Psoas muscle (tissue), 8 donors: Measurements from ENCODE around the gene PHACTR3. TPM values are rescaled to one million over a fixed set of nuclear protein-coding genes. Genes with fewer than 3 reads are reported as not detected.

Experiments
- ATAC-seq, 4 donors: fragments of 200-7000 bp; cut with Tn5 transposase; one replicate each; pipeline ENCODE4 v1.9.1; 2020; ENCODE audit warnings: moderate library complexity in 3 of 4, mild to moderate bottlenecking in 2 of 4
- DNase-seq, 2 donors: peaks; one replicate each; pipeline ENCODE4 v3.0.0-alpha.2; 2020
- H3K27ac ChIP-seq: fragments of 200-600 bp; one replicate; pipeline ENCODE4 v1.8.0; 2022
- H3K27me3 ChIP-seq, 3 donors: fragments of 200-600 bp in 1 of 3; one replicate each; pipeline versions ENCODE4 v1.6.1 to v1.8.0; 2013 to 2022; ENCODE audit warnings: low read length in 2 of 3, mild to moderate bottlenecking in 2 of 3, moderate library complexity in 1 of 3; ENCODE audit not compliant: insufficient read depth in 3 of 3
- H3K36me3 ChIP-seq, 2 donors: fragments of 200-600 bp in 1 of 2; one replicate each; pipeline versions ENCODE4 v1.6.1 to v1.8.0; 2013 to 2022; ENCODE audit warnings: low read depth in 1 of 2, mild to moderate bottlenecking in 1 of 2, moderate library complexity in 1 of 2; ENCODE audit not compliant: insufficient read depth in 1 of 2
- H3K4me1 ChIP-seq: fragments of 200-600 bp; one replicate; pipeline ENCODE4 v1.8.0; 2022
- H3K4me3 ChIP-seq: fragments of 200-600 bp; one replicate; pipeline ENCODE4 v1.8.0; 2022; ENCODE audit warnings: mild to moderate bottlenecking
- H3K9me3 ChIP-seq: fragments of 200-600 bp; one replicate; pipeline ENCODE4 v1.8.0; 2022
- CTCF ChIP-seq: fragments of 200-600 bp; IDR thresholded peaks from one replicate; pipeline ENCODE4 v1.8.0; 2022; ENCODE audit warnings: antibody characterized with exemption
- WGBS, 3 donors: extraction: QIAGEN DNeasy Blood & Tissue Kit; methylation state at CpG; one replicate each; pipeline versions ENCODE4 v1.1.6 to v1.1.7; 2013; 5-methylcytosine and 5-hydroxymethylcytosine counted together
- intact Hi-C, 2 donors: fragments of 100-400 bp; cut with DNase I; formaldehyde crosslinking; loops; one replicate each; pipeline versions ENCODE4 v1.11.0 to v1.14.2; 2022
- polyA plus RNA-seq, 3 donors: library from polyadenylated mRNA; stranded (reverse); fragments of 200-250 nt; gene quantifications; one replicate each; pipeline ENCODE4 v1.2.3, GENCODE V29; 2013
- total RNA-seq, 4 donors: library from RNA; stranded (reverse); fragmentation: NEBNext Ultra II Directional in 2 of 4; extraction: Animal tissue kit (Norgen Biotek cat#: 25700) in 2 of 4; gene quantifications; one replicate each; pipeline versions ENCODE4 v1.2.1 to v1.2.4, GENCODE V29; 2021 to 2023
- donor health status: healthy with polysubstance abuse.
- donor health status: DM: no; HTN: no; CAD: no; lungs with moderate emphysema.
- donor health status: Bipolar disorder and iron deficiency.
- donor health status: healthy.
- donor health status: DM: yes; HTN: yes; CAD: no.
- donor health status: DM: no; HTN: no; CAD: no.
- donor health status: DM: no; HTN: no; CAD: no.
- donor health status: DM: yes; HTN: yes; CAD: no.

PHACTR3 gene
- total and polyA plus RNA-seq, 7 donors, result 0.10 to 0.46 (median 0.15) TPM; not detected in 3

GRCh38 chr20:59693587-59693986, 89.2 kb downstream of the PHACTR3 start:
- Histone ChIP-seq H3K27ac (no peak overlapping the region), H3K36me3 (no peaks in the 10 kb centered on the region), H3K4me3 (no peak overlapping the region), H3K9me3 (no peaks in the 10 kb centered on the region), H3K4me1 (no peaks in the 10 kb centered on the region), H3K27me3 (peaks cover 0 to under 1% (median 0%) of the 10 kb centered on the region in 3 donors)
- no peak for TF ChIP-seq CTCF
- intact Hi-C loops, result no loop called here
- ATAC-seq (no peak), DNase-seq (no peak)
- WGBS, 3 donors, result 89 to 92% (median 91%) methylated on average over 4 of the region's 4 CpGs

DNA sequence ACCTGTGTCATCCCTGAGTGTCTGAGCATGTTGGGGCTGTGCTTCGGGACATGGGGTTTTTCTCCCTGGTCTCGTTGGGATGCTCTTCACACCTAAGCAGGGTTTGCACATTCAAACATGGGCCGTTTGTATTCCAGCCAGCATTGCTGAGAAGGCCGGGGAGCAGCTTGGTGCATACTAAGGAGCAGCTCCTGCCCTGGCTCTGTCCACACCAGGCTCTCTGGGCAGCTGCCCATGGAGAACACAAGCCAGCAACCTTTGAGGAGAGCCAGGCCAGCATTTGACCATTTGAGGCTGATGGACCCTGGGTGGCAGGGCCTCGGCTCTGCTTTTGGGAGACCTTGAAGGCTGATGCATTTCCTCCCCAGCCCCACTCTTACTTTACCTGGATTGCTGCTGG, 92.1 kb downstream of the PHACTR3 start:
- ATAC-seq (no peak), DNase-seq (no peak)
- no peaks in the 10 kb centered on the region for H3K9me3 ChIP-seq
- TF ChIP-seq CTCF, result no peak
- no peaks in the 10 kb centered on the region for H3K36me3 ChIP-seq
- WGBS, 3 donors, result 67 to 80% (median 68%) methylated on average over 5 of the region's 5 CpGs
- H3K4me1 ChIP-seq, result no peaks in the 10 kb centered on the region
- H3K27ac ChIP-seq, result no peak overlapping the region
- no peak overlapping the region for H3K4me3 ChIP-seq
- intact Hi-C loops, result no loop called here
- H3K27me3 ChIP-seq, result peaks cover 0 to 4% (median 0%) of the 10 kb centered on the region in 3 donors

DNA sequence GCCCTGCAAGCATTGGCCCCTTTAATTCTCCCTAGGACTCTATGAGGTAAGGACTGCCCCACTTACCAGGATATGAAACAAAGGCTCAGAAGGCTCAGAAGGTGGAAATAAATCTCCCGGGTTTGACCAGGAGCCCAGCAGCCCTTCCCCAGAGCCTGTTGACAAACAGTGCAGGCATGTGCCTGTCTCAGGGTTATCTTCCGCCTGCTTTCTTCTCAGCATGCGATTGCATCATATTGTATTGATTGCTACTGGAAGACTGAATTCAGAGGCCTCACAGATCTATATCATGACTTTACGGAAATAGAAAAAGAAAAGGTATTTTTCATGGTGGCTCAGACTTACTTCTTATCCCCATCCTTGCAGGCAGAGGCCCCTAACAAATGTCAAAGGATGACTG, 92.7 kb downstream of the PHACTR3 start:
- DNase-seq (no peak), ATAC-seq (no peak)
- no peaks in the 10 kb centered on the region for H3K4me1 ChIP-seq
- peaks cover 0 to 4% (median 0%) of the 10 kb centered on the region in 3 donors for H3K27me3 ChIP-seq
- H3K36me3 ChIP-seq, result no peaks in the 10 kb centered on the region
- 77 to 87% (median 82%) methylated on average over 4 of the region's 4 CpGs for WGBS, 3 donors
- no peaks in the 10 kb centered on the region for H3K9me3 ChIP-seq
- no peak for TF ChIP-seq CTCF
- no peak overlapping the region for H3K27ac ChIP-seq
- intact Hi-C loops, result no loop called here
- no peak overlapping the region for H3K4me3 ChIP-seq

- Histone ChIP-seq H3K9me3 (no peaks in the 10 kb centered on the region), H3K4me1 (no peaks in the 10 kb centered on the region), H3K27me3 (peaks cover 0 to 4% (median 0%) of the 10 kb centered on the region in 3 donors), H3K27ac (no peak overlapping the region), H3K36me3 (no peaks in the 10 kb centered on the region), H3K4me3 (no peak overlapping the region)
- intact Hi-C loops, result no loop called here
- 50 to 57% (median 50%) methylated on average over 1 of the region's 1 CpG for WGBS, 3 donors
- TF ChIP-seq CTCF, result no peak
- no peak for ATAC-seq
- DNase-seq, result no peak
Measured at GRCh38 chr20:59698598-59698997, 94.3 kb downstream of the PHACTR3 start.

DNA sequence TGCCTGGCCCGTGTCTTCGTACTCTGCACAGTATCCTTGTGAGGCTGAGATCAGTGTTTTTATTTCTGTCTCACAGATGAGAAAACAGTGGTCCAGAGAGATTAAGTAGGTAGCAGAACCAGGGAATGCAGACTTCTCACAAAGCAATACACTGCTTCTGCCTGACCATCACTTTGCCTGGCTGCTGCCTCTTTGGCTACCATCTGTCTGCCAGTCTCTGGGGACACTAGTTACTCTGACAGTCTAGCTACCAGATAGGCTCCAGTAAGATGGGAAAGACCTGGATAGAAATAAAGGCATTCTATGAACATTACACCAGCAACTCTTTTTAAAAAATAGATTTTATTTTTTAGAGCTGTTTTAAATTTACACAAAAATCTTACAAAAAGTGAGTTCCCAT, 96.9 kb downstream of the PHACTR3 start:
- no peaks in the 10 kb centered on the region for H3K36me3 ChIP-seq
- no peaks in the 10 kb centered on the region for H3K4me1 ChIP-seq
- 62 to 77% (median 65%) methylated on average over 2 of the region's 2 CpGs for WGBS, 3 donors
- TF ChIP-seq CTCF, result no peak
- intact Hi-C loops, result no loop called here
- DNase-seq (no peak), ATAC-seq (no peak)
- H3K27me3 ChIP-seq, result peaks cover 0 to 4% (median 0%) of the 10 kb centered on the region in 3 donors
- no peak overlapping the region for H3K27ac ChIP-seq
- no peaks in the 10 kb centered on the region for H3K9me3 ChIP-seq
- H3K4me3 ChIP-seq, result no peak overlapping the region
